Astrocyte (in vitro differentiated cells and primary cell): ENCODE data around the gene NDUFV3. TPM values are rescaled to one million over a fixed set of nuclear protein-coding genes. Genes with fewer than 3 reads are reported as not detected.
"Not testable (repeated sequence)": the region's sequence is repeated elsewhere in the genome, so short reads cannot be mapped to it uniquely, and the experiment has no call there.

Experiments
- DNase-seq: peaks from one replicate; pipeline ENCODE4 v3.0.0-alpha.2; 2010; ENCODE audit warnings: low read depth
- FAIRE-seq: peaks from 2 replicates; lab custom pipeline; 2011; peaks lifted over from hg19 to GRCh38; lab: Jason Lieb, UNC
- H2AFZ ChIP-seq: 2 replicates; pipeline ENCODE4 v1.6.0; 2012; ENCODE audit warnings: low read depth, low read length, inconsistent platforms
- H3K27ac ChIP-seq: 2 replicates; pipeline ENCODE4 v1.5.1; 2011; ENCODE audit warnings: low read depth, low read length, inconsistent platforms
- H3K27me3 ChIP-seq: 2 replicates; pipeline ENCODE4 v1.6.0; 2011; ENCODE audit warnings: low read length, inconsistent platforms; ENCODE audit not compliant: insufficient read depth
- H3K36me3 ChIP-seq: 2 replicates; pipeline ENCODE4 v1.5.1; 2011; ENCODE audit warnings: low read length, inconsistent platforms; ENCODE audit not compliant: insufficient read depth
- H3K4me1 ChIP-seq: 2 replicates; pipeline ENCODE4 v1.5.1; 2011; ENCODE audit warnings: low read length, inconsistent platforms; ENCODE audit not compliant: insufficient read depth
- H3K4me2 ChIP-seq: 2 replicates; pipeline ENCODE4 v1.6.0; 2012; ENCODE audit warnings: low read length, inconsistent platforms
- H3K4me3 ChIP-seq: 2 replicates; pipeline ENCODE4 v1.5.1; 2011; ENCODE audit warnings: low read depth, mild to moderate bottlenecking, low read length, inconsistent platforms; ENCODE audit not compliant: insufficient read depth
- H3K79me2 ChIP-seq: 2 replicates; pipeline ENCODE4 v1.6.0; 2012; ENCODE audit warnings: mild to moderate bottlenecking, low read length, inconsistent platforms; ENCODE audit not compliant: insufficient read depth
- H3K9ac ChIP-seq: 2 replicates; pipeline ENCODE4 v1.6.0; 2012; ENCODE audit warnings: mild to moderate bottlenecking, low read length, inconsistent platforms
- H3K9me3 ChIP-seq: 2 replicates; pipeline ENCODE4 v1.5.1; 2012; ENCODE audit warnings: low read depth, mild to moderate bottlenecking, low read length, inconsistent platforms; ENCODE audit not compliant: insufficient read depth
- H4K20me1 ChIP-seq: 2 replicates; pipeline ENCODE4 v1.6.0; 2012; ENCODE audit warnings: low read length, inconsistent platforms; ENCODE audit not compliant: insufficient read depth
- H3K27ac Mint-ChIP-seq: one replicate; pipeline ENCODE4 v1.8.0; 2021; ENCODE audit warnings: mild to moderate bottlenecking, mixed read lengths; ENCODE audit not compliant: unreplicated experiment
- H3K27me3 Mint-ChIP-seq: one replicate; pipeline ENCODE4 v1.8.0; 2021; ENCODE audit warnings: low read depth, mixed read lengths; ENCODE audit not compliant: unreplicated experiment
- H3K36me3 Mint-ChIP-seq: one replicate; pipeline ENCODE4 v1.8.0; 2021; ENCODE audit warnings: low read depth, mixed read lengths; ENCODE audit not compliant: unreplicated experiment
- H3K4me1 Mint-ChIP-seq: one replicate; pipeline ENCODE4 v1.8.0; 2021; ENCODE audit warnings: low read depth, mixed read lengths; ENCODE audit not compliant: unreplicated experiment
- H3K4me3 Mint-ChIP-seq: one replicate; pipeline ENCODE4 v1.8.0; 2021; ENCODE audit warnings: mild to moderate bottlenecking, moderate library complexity, mixed read lengths; ENCODE audit not compliant: unreplicated experiment
- H3K9me3 Mint-ChIP-seq: one replicate; pipeline ENCODE4 v1.8.0; 2021; ENCODE audit warnings: mild to moderate bottlenecking, mixed read lengths; ENCODE audit not compliant: unreplicated experiment
- CTCF ChIP-seq: IDR thresholded peaks from 2 replicates; pipeline ENCODE4 v1.5.1; 2011; ENCODE audit warnings: low read depth, mild to moderate bottlenecking, inconsistent platforms, low read length, moderate library complexity; ENCODE audit not compliant: insufficient read depth
- EZH2 ChIP-seq: IDR thresholded peaks from 2 replicates; pipeline ENCODE4 v1.6.1; 2012; ENCODE audit warnings: mild to moderate bottlenecking, low read length, inconsistent platforms; ENCODE audit not compliant: insufficient read depth
- total RNA-seq: library from RNA; stranded (reverse); gene quantifications from 2 replicates; pipeline ENCODE4 v1.2.1, GENCODE V29; 2021

The NDUFV3 gene
- total RNA-seq, 1 donor from 2014 or later = 42.5 TPM

DNA sequence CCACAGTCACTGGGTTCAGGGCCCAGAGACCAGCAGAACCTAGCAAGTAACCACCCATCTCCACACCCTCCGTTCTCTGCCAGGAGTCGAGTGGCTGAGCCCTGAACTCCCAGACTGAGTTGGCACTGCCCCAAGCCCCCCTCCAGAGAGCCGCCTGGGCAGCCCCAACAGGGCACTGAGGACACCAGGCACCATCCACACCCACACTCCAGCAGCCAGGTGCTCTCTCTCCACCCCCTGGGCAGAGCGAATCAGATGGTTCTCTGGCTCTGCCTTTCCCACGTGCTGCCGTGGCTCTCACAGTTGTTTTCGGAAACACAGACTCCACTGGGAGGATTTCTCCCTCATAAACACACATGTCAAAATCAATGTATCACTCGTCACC is 27.3 kb upstream of the NDUFV3 start:
- H3K4me2 ChIP-seq = no peak overlapping the region
- FAIRE-seq (no peak), DNase-seq (no peak)
- TF ChIP-seq CTCF (no peak), EZH2 (no peak)
- H3K27ac ChIP-seq = no peak overlapping the region
- peaks cover 22% of the 10 kb centered on the region for H3K36me3 ChIP-seq
- H3K9me3 Mint-ChIP-seq = no peaks in the 10 kb centered on the region
- H4K20me1 ChIP-seq = peaks cover 81% of the 10 kb centered on the region
- H3K36me3 Mint-ChIP-seq = peaks cover 9% of the 10 kb centered on the region
- no peaks in the 10 kb centered on the region for H3K4me1 Mint-ChIP-seq
- H3K27me3 Mint-ChIP-seq = no peaks in the 10 kb centered on the region
- H2AFZ ChIP-seq = no peak overlapping the region
- no peak overlapping the region for H3K27ac Mint-ChIP-seq
- no peaks in the 10 kb centered on the region for H3K27me3 ChIP-seq
- no peak overlapping the region for H3K9ac ChIP-seq
- no peaks in the 10 kb centered on the region for H3K4me1 ChIP-seq
- peaks cover 88% of the 10 kb centered on the region for H3K79me2 ChIP-seq
- H3K4me3 ChIP-seq = no peak overlapping the region
- H3K9me3 ChIP-seq = no peaks in the 10 kb centered on the region
- no peak overlapping the region for H3K4me3 Mint-ChIP-seq

DNA sequence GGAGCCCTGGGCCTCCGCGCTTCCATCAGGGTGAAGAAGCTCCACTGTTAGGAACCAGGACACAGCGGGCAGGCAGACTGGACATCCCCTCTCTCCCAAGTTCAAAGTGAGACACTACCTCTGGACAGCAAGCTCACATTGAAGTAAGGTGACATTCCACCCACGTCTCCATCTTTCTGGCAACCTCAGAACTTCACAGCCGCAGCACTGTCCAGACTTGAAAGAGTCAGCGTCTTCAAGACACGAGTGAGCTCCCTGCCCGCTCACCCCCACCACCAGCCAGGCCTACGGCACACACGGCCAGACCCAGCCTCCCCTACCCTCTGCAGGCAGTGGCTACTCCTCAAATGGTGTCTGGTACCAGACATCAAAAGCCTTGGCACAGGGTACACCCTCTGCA is 24.9 kb upstream of the NDUFV3 start:
- no peak overlapping the region for H3K4me3 Mint-ChIP-seq
- no peak overlapping the region for H3K27ac ChIP-seq
- FAIRE-seq (no peak), DNase-seq (no peak)
- H3K27me3 Mint-ChIP-seq = no peaks in the 10 kb centered on the region
- peaks cover 31% of the 10 kb centered on the region for H3K36me3 ChIP-seq
- H3K79me2 ChIP-seq = peaks cover 83% of the 10 kb centered on the region
- H3K9me3 ChIP-seq = no peaks in the 10 kb centered on the region
- H3K9me3 Mint-ChIP-seq = no peaks in the 10 kb centered on the region
- peaks cover 72% of the 10 kb centered on the region for H4K20me1 ChIP-seq
- no peak overlapping the region for H3K9ac ChIP-seq
- H3K27ac Mint-ChIP-seq = no peak overlapping the region
- no peaks in the 10 kb centered on the region for H3K4me1 ChIP-seq
- no peak overlapping the region for H2AFZ ChIP-seq
- no peaks in the 10 kb centered on the region for H3K27me3 ChIP-seq
- no peaks in the 10 kb centered on the region for H3K4me1 Mint-ChIP-seq
- TF ChIP-seq CTCF (no peak), EZH2 (no peak)
- H3K4me3 ChIP-seq = no peak overlapping the region
- no peak overlapping the region for H3K4me2 ChIP-seq
- peaks cover 9% of the 10 kb centered on the region for H3K36me3 Mint-ChIP-seq

DNA sequence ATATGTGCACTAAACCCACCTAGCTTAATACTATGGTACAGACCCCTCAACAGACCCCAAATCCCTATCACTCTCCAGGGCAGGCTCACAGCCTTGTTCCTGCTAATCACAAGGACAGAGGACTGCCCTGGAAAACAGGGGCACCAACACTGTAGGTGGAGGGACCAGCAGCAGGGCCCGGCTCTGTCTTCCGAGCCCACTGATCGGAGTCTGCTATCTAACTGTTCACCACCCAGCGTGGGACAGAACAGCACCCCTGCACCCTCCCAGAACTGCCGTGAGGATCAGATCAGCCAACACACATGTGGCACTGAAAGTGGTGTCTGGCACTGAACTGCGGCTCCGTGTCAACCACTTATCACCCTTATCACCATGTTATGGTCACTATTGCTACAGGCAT is 20.0 kb upstream of the NDUFV3 start:
- H3K9me3 ChIP-seq = no peaks in the 10 kb centered on the region
- no peak overlapping the region for H2AFZ ChIP-seq
- TF ChIP-seq CTCF (no peak), EZH2 (no peak)
- peaks cover 11% of the 10 kb centered on the region for H3K36me3 Mint-ChIP-seq
- no peaks in the 10 kb centered on the region for H3K27me3 Mint-ChIP-seq
- H3K4me2 ChIP-seq = no peak overlapping the region
- H3K27me3 ChIP-seq = no peaks in the 10 kb centered on the region
- H3K4me1 ChIP-seq = peaks cover 2% of the 10 kb centered on the region
- no peak overlapping the region for H3K4me3 ChIP-seq
- DNase-seq = no peak
- no peak overlapping the region for H3K4me3 Mint-ChIP-seq
- no peak overlapping the region for H3K9ac ChIP-seq
- peaks cover 71% of the 10 kb centered on the region for H3K79me2 ChIP-seq
- no peak for FAIRE-seq
- H3K4me1 Mint-ChIP-seq = peaks cover 1% of the 10 kb centered on the region
- H3K27ac ChIP-seq = no peak overlapping the region
- H4K20me1 ChIP-seq = peaks cover 30% of the 10 kb centered on the region
- no peak overlapping the region for H3K27ac Mint-ChIP-seq
- H3K9me3 Mint-ChIP-seq = no peaks in the 10 kb centered on the region
- peaks cover 42% of the 10 kb centered on the region for H3K36me3 ChIP-seq

DNA sequence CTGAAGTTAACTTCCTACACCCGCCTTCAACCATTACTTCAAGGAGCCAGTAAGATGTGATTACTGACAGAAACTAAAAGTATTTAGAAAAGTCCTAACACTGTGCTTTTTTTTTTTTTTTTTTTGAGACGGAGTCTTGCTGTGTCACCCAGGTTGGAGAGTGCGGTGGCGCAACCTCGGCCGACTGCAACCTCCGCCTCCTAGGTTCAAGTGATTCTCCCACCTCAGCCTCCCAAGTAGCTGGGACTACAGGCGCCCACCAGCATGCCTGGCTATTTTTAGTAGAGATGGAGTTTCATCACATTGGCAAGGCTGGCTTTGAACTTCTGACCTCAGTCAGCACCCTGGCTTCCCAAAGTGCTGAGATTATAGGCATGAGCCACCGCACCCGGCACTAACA is 17.3 kb upstream of the NDUFV3 start:
- H3K4me1 Mint-ChIP-seq, H3K27ac ChIP-seq, H3K36me3 Mint-ChIP-seq, H2AFZ ChIP-seq, H3K27ac Mint-ChIP-seq, H3K9ac ChIP-seq, H3K9me3 Mint-ChIP-seq, H3K27me3 Mint-ChIP-seq, H3K4me3 ChIP-seq, H3K9me3 ChIP-seq, FAIRE-seq, H3K27me3 ChIP-seq, H3K4me2 ChIP-seq, H3K4me3 Mint-ChIP-seq, DNase-seq: not testable (repeated sequence)
- H4K20me1 ChIP-seq = peaks cover 17% of the 10 kb centered on the region
- H3K4me1 ChIP-seq = peaks cover 10% of the 10 kb centered on the region
- H3K36me3 ChIP-seq = peaks cover 28% of the 10 kb centered on the region
- H3K79me2 ChIP-seq = peaks cover 72% of the 10 kb centered on the region
